Chondrocyte (in vitro differentiated cells): ENCODE measurements around the gene WWOX. TPM values are rescaled to one million over a fixed set of nuclear protein-coding genes. Genes with fewer than 3 reads are reported as not detected.

Experiments used
- DNase-seq: peaks from one replicate; pipeline ENCODE4 v3.0.0; 2021; ENCODE audit warnings: mixed read lengths, low spot score
- H3K27ac Mint-ChIP-seq: one replicate; pipeline ENCODE4 v1.8.0; 2021; ENCODE audit warnings: mild to moderate bottlenecking, moderate library complexity, mixed read lengths; ENCODE audit not compliant: unreplicated experiment
- H3K27me3 Mint-ChIP-seq: 2 replicates; pipeline ENCODE4 v1.8.0; 2021; ENCODE audit warnings: low read depth, mixed read lengths
- H3K36me3 Mint-ChIP-seq: 2 replicates; pipeline ENCODE4 v1.8.0; 2021; ENCODE audit warnings: low read depth, mixed read lengths
- H3K4me1 Mint-ChIP-seq: 2 replicates; pipeline ENCODE4 v1.8.0; 2021; ENCODE audit warnings: low read depth, mild to moderate bottlenecking, mixed read lengths
- H3K4me3 Mint-ChIP-seq: one replicate; pipeline ENCODE4 v1.8.0; 2021; ENCODE audit warnings: mild to moderate bottlenecking, moderate library complexity, mixed read lengths; ENCODE audit not compliant: unreplicated experiment
- H3K9me3 Mint-ChIP-seq: 2 replicates; pipeline ENCODE4 v1.8.0; 2021; ENCODE audit warnings: low read depth, mixed read lengths
- CTCF ChIP-seq: fragments of 200-600 bp; sonication (generic); IDR thresholded peaks from 2 replicates; pipeline ENCODE4 v1.5.0; 2021; ENCODE audit warnings: antibody characterized with exemption, mild to moderate bottlenecking, moderate library complexity
- total RNA-seq: library from RNA; stranded (reverse); gene quantifications from 3 replicates; pipeline ENCODE4 v1.2.1, GENCODE V29; 2021

The WWOX gene
- total RNA-seq, 1 donor from 2014 or later: 12.1 TPM

GRCh38 chr16:78830599-78830998 is 731.1 kb downstream of the WWOX start:
- TF ChIP-seq CTCF: no peak
- Mint-ChIP-seq H3K4me3 (no peak overlapping the region), H3K27me3 (no peaks in the 10 kb centered on the region), H3K27ac (no peak overlapping the region), H3K4me1 (no peaks in the 10 kb centered on the region), H3K9me3 (peaks cover 3% of the 10 kb centered on the region), H3K36me3 (no peaks in the 10 kb centered on the region)
- DNase-seq: no peak

GRCh38 chr16:78832100-78832499 is 732.6 kb downstream of the WWOX start:
- no peaks in the 10 kb centered on the region for H3K36me3 Mint-ChIP-seq
- H3K4me1 Mint-ChIP-seq: no peaks in the 10 kb centered on the region
- DNase-seq: no peak
- TF ChIP-seq CTCF: no peak
- H3K9me3 Mint-ChIP-seq: peaks cover 3% of the 10 kb centered on the region
- H3K4me3 Mint-ChIP-seq: no peak overlapping the region
- H3K27ac Mint-ChIP-seq: no peak overlapping the region
- H3K27me3 Mint-ChIP-seq: no peaks in the 10 kb centered on the region

GRCh38 chr16:78836802-78837491 is 737.5 kb downstream of the WWOX start:
- no peak for DNase-seq
- Mint-ChIP-seq H3K27me3 (no peaks in the 10 kb centered on the region), H3K9me3 (no peaks in the 10 kb centered on the region), H3K36me3 (no peaks in the 10 kb centered on the region), H3K27ac (no peak overlapping the region), H3K4me3 (no peak overlapping the region), H3K4me1 (no peaks in the 10 kb centered on the region)
- no peak for TF ChIP-seq CTCF

GRCh38 chr16:78837706-78838105 is 738.3 kb downstream of the WWOX start:
- DNase-seq: no peak
- no peaks in the 10 kb centered on the region for H3K9me3 Mint-ChIP-seq
- H3K4me3 Mint-ChIP-seq: no peak overlapping the region
- no peak for TF ChIP-seq CTCF
- no peaks in the 10 kb centered on the region for H3K27me3 Mint-ChIP-seq
- no peak overlapping the region for H3K27ac Mint-ChIP-seq
- peaks cover 1% of the 10 kb centered on the region for H3K36me3 Mint-ChIP-seq
- H3K4me1 Mint-ChIP-seq: no peaks in the 10 kb centered on the region

GRCh38 chr16:78838276-78838675 is 738.8 kb downstream of the WWOX start:
- H3K4me3 Mint-ChIP-seq: no peak overlapping the region
- H3K9me3 Mint-ChIP-seq: no peaks in the 10 kb centered on the region
- no peak overlapping the region for H3K27ac Mint-ChIP-seq
- no peak for TF ChIP-seq CTCF
- DNase-seq: no peak
- peaks cover 1% of the 10 kb centered on the region for H3K36me3 Mint-ChIP-seq
- no peaks in the 10 kb centered on the region for H3K27me3 Mint-ChIP-seq
- no peaks in the 10 kb centered on the region for H3K4me1 Mint-ChIP-seq
